GM21737 (cell line): Measurements from ENCODE around the gene COL9A3.

Source experiments
- ATAC-seq: cut with Tn5 transposase; IDR thresholded peaks from one replicate; pipeline ENCODE4 v1.9.1; 2021; ENCODE audit warnings: mild to moderate bottlenecking, moderate library complexity; ENCODE audit not compliant: unreplicated experiment

Gene COL9A3

GRCh38 chr20:62816884-62817873, at the start of gene COL9A3:
Gene COL9A3, plus strand, starts transcription at chr20:62817050. Its CDS starts 15 bp downstream, at chr20:62817065.
- ATAC-seq = no peak

- no peak for ATAC-seq
Measured at GRCh38 chr20:62768234-62768546, 48.7 kb upstream of the COL9A3 start.

- ATAC-seq = no peak
Measured at GRCh38 chr20:62768551-62769287, 48.1 kb upstream of the COL9A3 start.

GRCh38 chr20:62769346-62770071, 47.3 kb upstream of the COL9A3 start:
- ATAC-seq = no peak

- ATAC-seq = no peak
Measured at GRCh38 chr20:62770111-62770910, 46.5 kb upstream of the COL9A3 start.

- no peak for ATAC-seq
Measured at GRCh38 chr20:62770916-62771315, 45.9 kb upstream of the COL9A3 start.

- ATAC-seq = no peak
Measured at GRCh38 chr20:62771396-62772102, 45.3 kb upstream of the COL9A3 start.

GRCh38 chr20:62772103-62772611, 44.7 kb upstream of the COL9A3 start:
- no peak for ATAC-seq

GRCh38 chr20:62772619-62772989, 44.2 kb upstream of the COL9A3 start:
- ATAC-seq = no peak

- no peak for ATAC-seq
Measured at GRCh38 chr20:62772990-62773844, 43.6 kb upstream of the COL9A3 start.

GRCh38 chr20:62773845-62774714, 42.8 kb upstream of the COL9A3 start:
- no peak for ATAC-seq

GRCh38 chr20:62774762-62775161, 42.1 kb upstream of the COL9A3 start:
- no peak for ATAC-seq

GRCh38 chr20:62775206-62775605, 41.6 kb upstream of the COL9A3 start:
- ATAC-seq = no peak

GRCh38 chr20:62776035-62776691, 40.7 kb upstream of the COL9A3 start:
- no peak for ATAC-seq

GRCh38 chr20:62776692-62777527, 39.9 kb upstream of the COL9A3 start:
- no peak for ATAC-seq

- no peak for ATAC-seq
Measured at GRCh38 chr20:62777528-62777830, 39.4 kb upstream of the COL9A3 start.

GRCh38 chr20:62778058-62778457, 38.8 kb upstream of the COL9A3 start:
- ATAC-seq = no peak
